NOMO-1 (cell line): ENCODE data around the gene TRAPPC2L.
A peak's percentile ranks its signal among the peaks of the same experiment; 100 is the strongest.

Source experiments
- DNase-seq, 2 experiments: peaks; one replicate each; lab custom pipeline; 2025; ENCODE audit not compliant: unreplicated experiment in 2 of 2; lab: John Stamatoyannopoulos, UW

Gene TRAPPC2L

DNA sequence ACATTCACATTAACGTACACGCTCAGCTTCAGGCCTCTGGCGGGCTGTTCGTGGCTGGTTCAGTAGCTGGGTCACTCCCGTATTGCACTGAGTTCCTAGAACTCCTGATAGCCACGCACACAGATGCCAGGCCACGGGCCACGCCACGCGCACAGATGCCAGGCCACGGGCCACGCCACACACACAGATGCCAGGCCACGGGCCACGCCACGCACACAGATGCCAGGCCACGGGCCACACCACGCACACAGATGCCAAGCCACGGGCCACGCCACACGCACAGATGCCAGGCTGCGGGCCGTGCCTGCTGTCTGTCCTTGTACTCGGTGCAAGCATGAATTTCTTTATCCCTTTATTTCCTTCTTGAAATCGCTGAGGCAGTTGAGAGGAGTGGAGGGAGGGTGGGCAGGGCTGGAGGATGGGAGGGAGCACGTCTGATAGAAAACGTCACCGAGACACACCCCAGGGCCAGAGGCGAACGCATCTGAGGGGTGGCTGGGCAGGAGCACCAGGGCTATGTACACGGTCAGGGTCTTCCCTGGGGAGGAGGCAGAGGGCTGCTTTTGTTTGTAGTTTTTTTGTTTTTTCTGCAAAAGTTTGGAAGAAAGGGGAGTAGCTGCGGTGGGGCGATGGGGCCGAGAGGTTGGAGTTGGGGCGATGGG, 18.1 kb downstream of the TRAPPC2L start:
- no peak for DNase-seq

DNA sequence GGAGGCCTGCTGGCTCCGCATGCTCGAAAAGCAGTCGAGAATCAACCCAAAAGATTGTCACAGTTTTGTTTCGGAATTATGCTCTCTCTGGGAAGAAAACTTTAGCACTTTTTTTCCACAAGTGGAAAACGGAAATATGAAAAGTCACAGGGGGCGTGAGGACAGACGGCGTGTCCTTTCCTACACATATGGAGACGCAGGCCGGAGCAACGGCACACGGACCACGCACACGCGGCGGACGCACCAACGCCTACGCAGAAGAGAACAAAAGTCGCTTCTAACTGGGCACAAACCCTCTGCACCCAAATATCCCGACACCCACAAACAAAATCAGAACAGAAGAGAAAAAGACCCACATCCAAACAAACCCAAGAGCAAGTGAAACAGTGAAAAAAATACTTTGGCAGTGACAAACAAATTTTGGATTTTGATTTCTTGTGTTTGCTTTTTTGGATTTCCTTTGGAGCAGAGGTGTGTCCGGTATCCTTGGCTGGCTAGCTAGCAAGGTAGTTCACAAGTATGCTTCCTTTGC, 18.8 kb downstream of the TRAPPC2L start:
- no peak for DNase-seq

DNA sequence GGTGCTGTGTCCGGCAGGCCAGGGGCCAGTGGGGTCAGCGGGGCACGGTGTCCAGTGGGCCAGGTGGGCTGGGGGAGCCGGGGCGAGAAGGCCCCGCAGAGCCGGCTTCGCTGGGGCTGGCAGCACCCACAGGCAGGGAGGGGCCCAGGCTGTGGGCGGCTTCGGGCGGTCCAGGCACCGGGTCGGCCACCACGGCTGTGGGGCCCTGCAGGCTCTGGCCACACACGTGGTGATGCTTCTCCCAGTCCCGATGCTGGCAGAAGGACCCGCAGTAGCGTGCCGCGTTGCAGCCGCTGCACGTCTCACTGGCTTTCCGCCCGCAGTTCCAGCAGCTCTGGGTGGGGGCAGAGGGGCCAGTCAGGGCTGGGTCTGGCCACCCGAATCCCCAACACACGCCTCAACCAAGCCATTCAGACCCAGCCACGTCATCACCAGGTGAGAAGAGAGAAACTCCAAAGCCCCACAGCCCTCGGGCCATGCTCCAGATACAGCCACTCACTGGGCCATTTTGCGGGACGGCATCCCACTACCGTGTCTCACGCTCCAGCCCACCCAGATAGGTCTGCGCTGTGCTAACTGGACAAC, 20.1 kb downstream of the TRAPPC2L start:
- DNase-seq, result no peak

DNA sequence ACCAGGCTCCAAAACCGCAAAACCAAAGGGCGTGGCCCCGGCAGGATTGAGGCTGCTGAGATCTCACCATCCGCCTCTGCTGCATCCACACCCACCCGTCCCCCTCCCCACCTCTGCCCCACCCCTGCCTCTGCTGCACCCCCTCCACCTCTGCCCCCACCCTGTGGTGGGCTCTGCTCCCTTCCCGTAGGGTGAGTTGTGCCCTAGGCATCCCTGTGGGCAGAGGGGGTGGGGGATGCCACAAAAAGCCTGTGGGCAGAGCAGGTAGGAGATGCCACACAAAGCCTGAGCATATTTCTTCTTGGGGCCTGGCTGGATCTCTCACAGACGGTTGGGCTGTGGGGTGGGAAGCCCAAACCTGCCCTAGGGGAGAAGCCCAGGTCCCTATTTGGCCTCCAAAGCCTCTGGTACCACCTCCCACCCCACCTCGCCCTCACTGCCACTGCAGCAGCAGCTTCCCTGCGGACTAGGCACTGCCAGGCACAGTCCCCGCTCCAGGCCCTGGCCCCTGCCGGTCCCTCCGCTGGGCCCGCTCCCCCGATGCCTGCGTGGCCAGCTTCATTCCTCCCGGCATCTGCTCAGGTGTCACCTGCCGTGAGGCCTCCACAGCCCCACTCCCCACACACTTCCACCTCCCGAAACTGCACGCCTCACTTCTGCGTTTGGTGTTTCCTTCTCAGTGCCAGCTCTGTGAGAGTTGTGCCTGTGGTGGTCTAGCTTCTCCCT, 20.8 kb downstream of the TRAPPC2L start:
- no peak for DNase-seq

DNA sequence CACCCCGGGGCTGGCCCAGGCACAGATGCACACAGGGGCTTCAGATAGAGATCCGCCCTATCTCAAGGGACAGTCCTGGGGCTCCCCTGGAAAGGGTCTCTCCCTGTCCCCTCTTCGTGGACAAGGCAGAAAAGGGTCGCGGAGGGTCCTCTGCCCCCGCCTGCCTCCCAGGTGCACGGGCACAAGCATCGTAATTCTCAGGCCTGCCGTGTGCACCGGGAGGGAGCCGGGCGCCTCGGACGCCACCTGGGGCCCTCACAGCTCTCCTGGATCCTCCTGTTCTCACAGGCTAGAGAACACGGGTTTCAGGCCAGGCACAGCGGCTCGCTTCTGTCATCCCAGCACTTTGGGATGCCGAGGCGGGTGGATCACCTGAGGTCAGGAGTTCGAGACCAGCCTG, 21.4 kb downstream of the TRAPPC2L start:
- no peak for DNase-seq

DNA sequence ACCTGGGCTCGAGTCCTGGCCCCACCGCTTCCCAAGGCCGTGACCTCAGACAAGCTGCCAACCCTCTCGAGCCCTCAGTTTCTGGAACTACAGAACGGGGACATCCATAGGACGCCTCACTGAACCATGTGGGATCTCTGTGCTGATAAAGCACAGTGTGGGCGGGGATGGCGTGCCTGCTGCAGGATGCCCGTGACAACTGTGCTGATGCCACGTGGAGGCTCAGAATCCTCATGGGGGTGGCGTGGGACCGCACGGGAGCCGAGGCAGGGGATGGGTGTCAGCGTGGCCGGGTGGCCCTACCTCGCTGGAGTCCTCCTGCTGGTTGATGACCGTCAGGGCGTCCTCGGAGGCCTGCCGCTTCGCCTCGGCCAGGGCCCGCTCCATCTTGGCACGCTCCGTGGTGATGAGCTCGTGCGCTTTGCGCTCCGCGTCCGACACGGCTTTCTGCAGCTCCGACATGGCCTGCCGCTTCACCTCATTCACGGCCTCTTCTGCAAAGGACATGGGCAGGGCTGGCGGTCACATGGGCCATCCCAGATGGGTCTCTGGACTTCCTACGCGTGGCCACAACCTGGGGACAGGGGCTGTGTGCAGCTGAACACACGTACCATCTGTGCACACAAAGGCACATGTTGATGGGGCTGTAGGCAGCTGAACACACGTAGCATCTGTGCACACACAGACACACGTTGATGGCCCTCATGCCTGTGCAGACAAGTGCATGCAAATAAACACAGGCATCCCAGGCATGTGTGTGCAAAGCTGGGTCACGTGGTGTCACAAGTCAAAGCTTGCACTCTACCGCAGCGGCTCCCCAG, 22.2 kb downstream of the TRAPPC2L start:
- no peak for DNase-seq

DNA sequence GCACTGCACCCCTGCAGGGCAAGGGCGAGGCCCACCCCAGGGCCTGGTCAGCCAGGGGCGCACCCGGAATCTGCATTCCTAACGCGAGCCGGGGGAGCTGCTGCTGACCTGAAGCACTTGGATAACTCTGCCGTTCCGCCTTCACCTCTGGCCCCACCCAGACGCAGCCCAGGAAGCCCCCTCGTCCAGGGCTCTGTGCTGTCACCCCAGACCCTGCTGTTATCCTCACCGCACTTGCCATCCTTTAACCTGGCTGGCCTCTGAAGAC, 22.8 kb downstream of the TRAPPC2L start:
- no peak for DNase-seq

DNA sequence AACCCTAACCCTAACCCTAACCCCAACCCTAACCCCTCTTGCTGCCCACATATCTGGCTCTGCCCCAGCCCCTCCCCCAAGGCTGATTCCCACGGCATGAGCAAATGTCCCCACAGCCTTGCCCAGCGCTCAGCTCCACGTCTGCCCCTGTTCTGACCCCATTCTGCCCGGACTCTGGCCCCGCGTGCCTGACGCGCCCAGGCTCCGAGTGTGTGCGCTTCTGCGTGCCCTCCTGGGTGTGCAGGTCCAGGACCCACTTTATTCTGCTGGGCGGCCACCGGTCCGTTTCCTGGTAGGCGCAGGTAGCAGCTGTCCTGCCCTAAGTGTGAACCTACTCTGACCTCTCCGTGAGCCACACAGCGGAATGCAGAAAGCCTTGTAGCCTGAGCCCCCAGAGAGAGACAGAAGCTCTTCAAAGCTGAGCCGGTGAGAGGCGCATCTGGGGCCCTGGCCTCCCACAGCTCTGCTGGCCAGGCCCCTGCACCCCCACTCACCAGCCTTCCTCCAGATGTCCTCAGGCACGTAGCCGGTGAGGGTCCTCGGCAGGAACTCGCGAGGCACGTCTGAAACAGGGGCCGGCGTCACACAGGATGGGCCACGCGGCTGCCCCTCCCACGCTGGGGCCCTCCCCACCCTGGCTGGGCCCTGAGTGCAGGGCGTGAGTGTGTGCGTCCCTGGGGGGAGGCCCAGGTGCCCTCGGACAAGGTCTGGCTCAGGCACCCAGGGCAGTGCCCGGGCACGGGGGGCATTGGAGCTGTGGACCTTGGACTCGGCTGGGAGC, 23.5 kb downstream of the TRAPPC2L start:
- DNase-seq, result no peak

DNA sequence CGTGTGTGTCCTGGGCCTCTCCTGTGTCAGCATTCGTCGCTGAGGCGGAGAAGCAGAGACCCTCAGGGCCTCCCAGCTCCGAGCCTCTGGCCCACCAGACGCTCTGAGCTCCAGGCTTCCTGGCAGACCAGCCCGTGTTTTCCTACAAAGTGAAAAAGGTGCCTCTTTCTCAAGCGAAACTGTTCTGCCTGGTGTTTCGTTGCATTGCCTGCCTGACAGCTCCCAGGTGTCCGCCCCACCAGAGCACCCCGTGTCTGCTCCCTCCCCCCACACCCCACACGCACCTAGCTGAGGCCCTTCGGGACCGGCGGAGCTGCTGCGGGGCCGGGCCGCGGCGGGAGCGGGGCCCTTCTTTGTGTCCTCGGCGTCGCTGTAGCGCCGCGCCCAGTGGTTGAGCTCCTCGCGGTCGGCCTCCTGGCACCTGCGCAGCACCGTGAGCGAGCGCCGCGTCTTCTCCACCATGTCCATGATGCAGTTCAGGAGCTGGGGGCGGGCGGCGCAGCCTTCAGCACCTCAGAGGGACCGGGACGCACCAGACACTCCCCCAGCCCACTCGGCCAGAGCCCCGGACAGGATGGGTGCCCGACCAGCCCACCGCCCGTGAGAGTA, 24.2 kb downstream of the TRAPPC2L start:
- DNase-seq, result no peak

DNA sequence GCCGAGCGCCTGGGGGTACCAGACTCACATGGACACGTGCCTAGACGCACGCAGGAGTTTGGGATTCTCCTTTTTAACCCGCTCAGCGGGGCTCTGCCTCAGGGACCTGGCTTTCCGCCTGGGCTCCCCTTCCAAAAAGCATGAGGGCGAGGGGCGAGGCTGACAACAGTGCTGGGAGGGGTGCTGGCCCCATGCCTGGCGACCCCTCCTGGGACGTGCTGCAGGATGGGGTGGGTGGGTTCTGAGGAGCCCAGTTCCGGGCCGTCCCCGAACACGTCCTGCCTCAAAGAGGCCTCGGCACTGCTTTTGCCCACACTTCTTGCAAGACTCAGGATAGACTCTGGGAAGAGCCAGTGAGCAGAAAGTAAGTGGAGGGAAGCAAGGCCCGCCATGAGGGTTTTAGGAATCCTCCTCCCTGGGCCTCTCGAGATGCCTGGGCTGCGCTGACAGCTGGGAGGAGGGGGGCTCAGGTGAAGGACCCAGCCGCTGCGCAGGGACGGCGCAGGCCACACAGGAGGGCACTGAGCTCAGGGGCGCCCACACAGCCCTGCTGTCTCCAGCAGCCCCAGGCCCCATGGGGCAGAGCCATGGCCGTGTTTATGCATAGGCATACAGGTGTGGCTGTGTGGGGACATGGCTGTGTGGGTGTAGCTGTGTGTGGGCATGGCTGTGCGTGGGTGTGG, 24.9 kb downstream of the TRAPPC2L start:
- no peak for DNase-seq

DNA sequence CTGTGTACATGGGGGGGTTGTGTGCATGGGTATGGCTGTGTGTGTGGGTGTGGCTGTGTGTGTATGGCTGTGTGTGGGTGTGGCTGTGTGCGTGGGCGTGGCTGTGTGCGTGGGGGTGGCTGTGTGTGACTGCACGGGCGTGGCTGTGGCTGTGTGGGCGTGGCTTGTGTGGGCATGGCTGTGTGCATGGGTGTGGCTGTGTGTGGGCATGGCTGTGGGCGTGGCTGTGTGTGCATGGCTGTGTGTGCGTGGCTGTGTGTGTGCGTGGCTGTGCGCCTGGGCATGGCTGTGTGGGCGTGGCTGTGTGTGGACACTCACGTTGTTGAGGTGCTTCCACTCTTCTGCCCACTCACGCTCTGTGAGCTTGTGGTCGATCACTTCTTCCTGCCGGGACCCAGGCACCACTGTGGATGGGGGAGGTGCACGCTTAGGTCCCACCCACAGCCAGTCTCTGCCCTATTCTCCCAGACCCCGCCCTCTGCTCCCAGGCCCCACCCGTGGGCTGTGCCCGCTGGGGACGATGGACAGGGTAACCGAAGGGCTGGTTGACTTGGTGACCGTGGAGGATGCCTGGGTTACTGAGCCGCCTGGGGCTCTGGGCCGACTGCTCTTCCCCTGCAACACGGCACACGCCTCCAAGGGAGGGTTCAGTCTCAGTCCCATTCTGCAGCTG, 25.6 kb downstream of the TRAPPC2L start:
- DNase-seq, result peak in 1 of 2 experiments; percentile 10

DNA sequence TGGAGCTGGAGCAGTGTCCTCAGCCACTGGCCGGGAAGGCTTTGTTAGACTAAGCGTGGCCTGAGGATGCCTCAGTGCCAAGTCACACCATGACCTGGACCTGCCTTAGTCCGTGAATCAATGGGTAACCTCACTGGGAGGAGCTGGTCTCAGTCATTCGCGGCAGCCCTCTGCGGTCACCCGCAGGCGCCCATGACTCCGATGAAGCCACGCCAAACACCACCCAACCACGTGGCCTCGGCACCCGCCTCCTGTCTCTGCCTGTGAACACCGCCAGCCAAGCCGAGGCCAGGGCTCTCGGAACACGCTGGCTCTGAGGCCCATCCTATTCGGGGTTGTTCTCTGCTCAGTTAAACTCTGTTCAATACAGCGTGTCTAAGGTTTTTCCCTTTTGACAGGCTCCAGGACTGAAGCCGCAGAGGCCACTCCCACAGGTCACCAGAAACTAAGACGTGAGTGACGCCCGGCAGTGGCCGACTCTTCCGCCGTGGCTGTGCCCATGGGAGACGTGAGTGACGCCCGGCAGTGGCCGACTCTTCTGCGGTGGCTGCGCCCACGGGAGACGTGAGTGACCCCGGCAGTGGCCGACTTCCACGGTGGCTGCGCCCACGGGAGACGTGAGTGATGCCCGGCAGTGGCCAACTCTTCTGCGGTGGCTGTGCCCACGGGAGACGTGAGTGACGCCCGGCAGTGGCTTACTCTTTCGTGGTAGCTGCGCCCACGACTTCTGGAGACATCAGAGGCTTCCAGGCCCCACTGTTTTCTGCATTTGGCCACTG, 26.4 kb downstream of the TRAPPC2L start:
- no peak for DNase-seq

DNA sequence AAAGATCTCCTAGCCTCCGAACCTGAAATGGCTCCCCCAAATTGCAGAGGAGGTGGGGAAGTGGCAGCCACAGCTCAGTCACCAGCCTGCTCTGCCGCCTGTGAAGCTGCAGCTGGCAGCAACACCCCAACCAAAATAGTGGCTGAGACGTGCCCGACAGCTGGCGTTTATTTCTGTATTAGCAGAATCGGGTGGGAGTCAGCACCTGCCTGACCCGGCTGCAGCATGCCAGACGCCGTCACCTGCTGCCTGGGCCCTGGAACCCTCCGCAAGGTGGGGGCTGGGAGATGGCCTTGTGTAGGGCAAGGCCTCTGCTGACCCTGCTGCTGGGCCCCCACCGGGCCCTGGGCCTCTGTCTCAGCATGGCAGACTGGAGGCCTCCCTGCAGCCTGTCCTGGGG, 27.0 kb downstream of the TRAPPC2L start:
- no peak for DNase-seq

DNA sequence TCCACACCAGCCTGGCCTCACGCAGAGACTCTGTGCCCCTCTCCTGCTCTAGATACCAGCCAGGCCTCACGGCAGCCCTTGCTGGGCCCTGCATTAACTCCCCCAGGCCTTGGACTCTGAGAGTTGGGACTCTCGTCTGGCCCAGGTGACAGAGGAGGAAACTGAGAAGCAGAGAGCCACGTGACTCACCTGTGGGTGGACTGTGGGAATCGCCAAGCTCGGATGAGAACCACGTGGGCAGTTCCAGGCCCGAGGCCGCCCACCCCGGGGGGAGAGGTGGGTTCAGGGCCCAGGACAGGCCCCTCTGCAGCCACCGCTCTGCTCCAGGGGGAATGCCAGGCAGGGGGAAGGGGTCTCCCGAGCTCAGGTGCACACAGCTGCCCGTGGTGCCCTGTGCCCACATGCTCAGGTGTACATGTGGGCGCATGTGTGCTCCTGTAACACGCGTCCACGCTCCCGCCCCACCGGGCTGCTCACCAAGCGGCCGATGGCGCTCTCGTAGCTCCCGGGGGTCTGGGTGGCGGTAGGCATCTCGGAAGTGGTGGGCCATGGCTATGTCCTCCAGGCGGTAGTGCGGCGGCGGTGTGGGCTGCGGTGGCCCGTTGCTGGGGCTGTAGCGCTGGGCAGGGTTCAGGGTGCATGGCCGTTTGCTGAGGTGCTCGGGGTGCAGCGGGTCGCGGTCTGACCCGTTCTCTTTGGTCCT, 27.8 kb downstream of the TRAPPC2L start:
- DNase-seq, result no peak

DNA sequence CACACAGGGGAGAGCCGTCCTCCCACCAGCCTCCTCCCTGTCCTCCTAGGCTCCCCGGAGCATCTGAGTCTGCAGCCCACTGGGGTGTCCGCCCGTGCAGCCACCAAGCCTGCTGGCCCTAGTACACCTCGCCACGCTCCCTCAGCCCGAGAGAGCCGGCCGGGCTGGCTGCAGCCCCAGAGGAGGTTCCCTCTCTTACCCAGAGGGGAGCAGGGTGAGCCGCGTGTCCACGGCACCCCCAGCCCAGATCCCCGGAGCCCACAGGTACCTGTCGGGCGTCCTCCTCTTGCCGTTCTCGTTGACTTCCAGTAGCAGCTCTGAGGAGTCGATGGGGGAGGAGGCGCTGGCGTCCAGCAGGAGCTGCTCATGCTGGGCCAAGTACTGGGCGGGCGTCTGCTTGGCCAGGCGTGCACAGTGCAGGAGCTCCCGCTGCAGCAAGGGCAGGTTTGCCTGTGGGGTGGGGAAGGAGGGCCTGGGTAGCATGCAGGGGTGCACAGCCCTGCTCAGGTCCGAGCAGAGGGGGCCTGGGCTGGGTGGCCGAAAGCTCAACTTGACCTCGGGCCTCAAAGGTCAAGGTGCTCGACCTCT, 28.9 kb downstream of the TRAPPC2L start:
- DNase-seq, result no peak

DNA sequence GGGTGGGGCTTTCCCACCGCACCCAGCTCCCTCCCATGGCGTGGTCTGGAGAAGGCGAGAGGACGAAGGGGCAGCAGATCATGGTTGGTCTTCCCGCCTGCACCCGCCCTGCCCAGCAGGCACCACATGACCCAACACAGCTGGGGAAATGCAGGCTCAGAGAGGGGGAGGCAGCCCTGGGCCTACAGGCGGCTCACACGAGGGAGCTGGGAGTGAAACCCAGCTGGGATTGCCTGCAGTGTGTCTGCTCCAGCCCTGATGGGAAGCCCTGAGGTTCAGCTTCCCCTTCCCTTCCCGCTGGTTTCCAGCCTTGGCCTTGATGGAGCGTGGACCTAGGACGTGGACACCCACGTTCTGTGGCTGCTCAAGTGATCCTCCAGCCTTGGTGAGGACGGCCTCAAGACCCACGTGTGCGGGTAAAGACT, 29.5 kb downstream of the TRAPPC2L start:
- DNase-seq, result no peak

DNA sequence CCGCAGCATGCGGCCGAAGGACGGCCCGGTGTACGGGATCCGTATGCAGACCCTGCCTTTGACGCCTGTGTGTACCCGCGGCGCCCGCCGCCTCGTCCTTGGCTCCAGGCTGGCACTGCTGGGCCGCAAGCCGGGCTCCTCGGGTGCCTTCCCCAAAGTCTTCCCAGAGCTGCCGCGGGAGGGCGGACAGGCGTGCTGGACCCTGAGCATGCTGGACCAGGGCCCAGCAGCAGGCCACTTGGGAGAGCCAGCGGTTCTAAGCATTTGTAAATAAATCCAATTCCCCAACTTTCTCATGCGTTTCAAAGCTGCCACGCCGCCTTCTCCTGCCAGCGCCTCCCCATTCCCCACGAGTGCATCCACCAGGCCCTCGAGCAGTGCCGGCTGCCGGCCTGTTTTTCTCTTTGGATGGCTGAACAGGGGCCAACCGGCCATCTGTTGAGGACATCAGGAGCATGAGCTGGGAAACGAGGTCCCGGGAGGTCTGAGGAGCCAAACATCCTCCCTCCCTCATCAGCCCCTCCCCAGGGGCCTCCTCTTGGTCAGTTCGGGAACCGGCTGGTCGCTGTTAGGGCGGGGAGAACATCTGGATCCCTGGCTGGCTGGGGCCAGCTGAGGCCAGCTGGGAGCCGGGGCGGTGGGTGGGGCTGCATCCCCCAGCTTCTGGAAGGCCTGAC, 30.1 kb downstream of the TRAPPC2L start:
- DNase-seq, result no peak
